Measurements from ENCODE around the gene GOLGA8K. TPM values are rescaled to one million over a fixed set of nuclear protein-coding genes. Genes with fewer than 3 reads are reported as not detected.
"Not testable (repeated sequence)": the region's sequence is repeated elsewhere in the genome, so short reads cannot be mapped to it uniquely, and the experiment has no call there.

The GOLGA8K gene, protein sequence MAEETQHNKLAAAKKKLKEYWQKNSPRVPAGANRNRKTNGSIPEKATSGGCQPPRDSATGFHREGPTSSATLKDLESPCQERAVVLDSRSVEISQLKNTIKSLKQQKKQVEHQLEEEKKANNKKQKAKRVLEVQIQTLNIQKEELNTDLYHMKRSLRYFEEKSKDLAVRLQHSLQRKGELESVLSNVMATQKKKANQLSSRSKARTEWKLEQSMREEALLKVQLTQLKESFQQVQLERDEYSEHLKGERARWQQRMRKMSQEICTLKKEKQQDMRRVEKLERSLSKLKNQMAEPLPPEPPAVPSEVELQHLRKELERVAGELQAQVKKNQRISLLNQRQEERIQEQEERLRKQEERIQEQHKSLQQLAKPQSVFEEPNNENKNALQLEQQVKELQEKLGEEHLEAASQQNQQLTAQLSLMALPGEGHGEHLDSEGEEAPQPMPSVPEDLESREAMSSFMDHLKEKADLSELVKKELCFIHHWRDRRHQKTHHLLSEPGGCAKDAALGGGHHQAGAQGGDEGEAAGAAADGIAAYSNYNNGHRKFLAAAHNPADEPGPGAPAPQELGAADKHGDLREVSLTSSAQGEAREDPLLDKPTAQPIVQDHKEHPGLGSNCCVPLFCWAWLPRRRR
- total RNA-seq: under 1 TPM in 1 of 2 experiments, not detected in 1; 0.13 TPM
- not detected for polyA plus RNA-seq

DNA sequence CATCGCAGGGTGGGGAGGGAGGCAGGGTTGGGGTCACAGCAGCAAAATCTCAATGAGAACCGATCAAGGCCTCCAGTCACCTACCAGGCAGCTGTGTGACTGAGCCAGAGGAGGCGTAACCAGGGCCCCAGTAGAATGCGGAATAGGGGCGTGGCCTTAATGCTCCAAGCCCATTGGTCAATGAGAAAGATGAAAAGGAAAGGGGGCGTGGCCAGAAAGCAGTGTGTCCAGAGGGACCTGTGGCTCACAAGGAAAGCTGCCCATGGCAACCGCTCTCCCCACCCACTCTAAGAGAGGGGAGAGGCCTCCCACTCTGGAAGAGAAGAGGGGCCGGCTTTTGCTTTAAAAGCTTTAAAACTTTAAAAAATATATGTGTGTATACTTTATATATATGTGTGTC, at the start of gene GOLGA8K:
TSS of gene GOLGA8K (minus strand) at position 101 of the 400 bp plus-strand sequence. CDS start at position 3, 98 bp downstream.
- H3K36me3 Mint-ChIP-seq, DNase-seq, CTCF ChIA-PET: not testable (repeated sequence)

GRCh38 chr15:32440445-32440977, 37.4 kb upstream of the GOLGA8K start:
- H3K4me3 Mint-ChIP-seq; H3K4me1 Mint-ChIP-seq; H3K36me3 ChIP-seq (ENCODE audit: insufficient read depth, low read length); H3K27me3 Mint-ChIP-seq; CTCF ChIA-PET; H3K4me3 ChIP-seq (ENCODE audit: low read length); H3K4me1 ChIP-seq (ENCODE audit: insufficient read depth, low read length); H3K27me3 ChIP-seq (ENCODE audit: insufficient read depth, low read length, poor library complexity, severe bottlenecking); H3K9me3 ChIP-seq (ENCODE audit: low read length); H3K9me3 Mint-ChIP-seq; POLR2A ChIA-PET; H3K27ac Mint-ChIP-seq; H3K36me3 Mint-ChIP-seq; H3K27ac ChIP-seq (ENCODE audit: low read depth, low read length): not testable (repeated sequence)
- DNase-seq: peak in 1 of 5 donors; percentile 18

More for the DNA sequence above, at the start of gene GOLGA8K:
- H3K36me3 ChIP-seq (ENCODE audit: insufficient read depth, low read length); H3K27ac ChIP-seq (ENCODE audit: low read depth, low read length); H3K9me3 Mint-ChIP-seq; H3K4me1 Mint-ChIP-seq; POLR2A ChIA-PET; H3K4me3 Mint-ChIP-seq; H3K4me3 ChIP-seq (ENCODE audit: low read length); H3K27me3 ChIP-seq (ENCODE audit: insufficient read depth, low read length, poor library complexity, severe bottlenecking); H3K4me1 ChIP-seq (ENCODE audit: insufficient read depth, low read length); H3K27me3 Mint-ChIP-seq; H3K27ac Mint-ChIP-seq; H3K9me3 ChIP-seq (ENCODE audit: low read length): not testable (repeated sequence)

DNA sequence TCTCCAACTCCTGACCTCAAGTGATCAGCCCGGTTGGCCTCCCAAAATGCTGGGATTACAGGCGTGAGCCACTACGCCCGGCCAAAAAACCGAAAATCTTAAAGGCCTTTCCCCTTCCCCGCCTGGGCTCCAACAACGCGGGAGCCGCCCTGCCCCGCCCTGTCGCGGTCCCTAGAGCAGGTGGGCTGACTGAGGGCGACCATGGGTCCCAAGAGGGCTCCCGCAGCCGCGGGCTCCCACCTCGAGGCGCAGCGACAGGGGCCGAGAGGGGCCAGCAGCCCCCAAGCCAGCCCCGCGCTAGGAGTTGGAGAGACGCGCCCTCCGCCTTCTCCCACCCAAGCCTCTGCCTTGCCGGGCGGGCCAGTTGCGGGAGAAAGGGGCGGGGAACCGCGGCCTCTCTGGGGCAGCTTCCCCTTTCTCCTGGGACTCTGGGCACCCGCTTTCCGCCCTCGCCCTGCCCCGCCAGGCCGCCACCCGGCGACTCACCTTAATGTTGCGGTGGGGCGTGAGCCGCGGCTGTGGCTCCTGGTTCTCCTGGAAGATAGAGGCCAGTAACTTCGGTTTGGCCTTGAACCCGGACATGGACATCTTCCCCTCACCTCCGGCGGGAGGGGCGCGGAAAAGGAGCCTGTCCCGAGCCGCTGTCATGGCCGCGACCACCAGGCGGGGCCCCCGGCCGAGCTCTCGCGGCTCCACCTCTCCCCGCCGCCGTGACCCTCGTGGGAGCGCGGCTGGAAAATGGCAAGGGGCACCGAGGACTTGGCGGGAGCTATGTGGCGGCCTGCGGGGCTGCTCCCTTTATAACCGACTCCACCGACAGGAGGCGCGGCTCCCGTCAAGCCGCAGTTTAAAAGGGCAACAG, 31.2 kb upstream of the GOLGA8K start:
- POLR2A ChIA-PET; H3K9me3 Mint-ChIP-seq; H3K27me3 Mint-ChIP-seq; H3K36me3 Mint-ChIP-seq; H3K27ac Mint-ChIP-seq; H3K9me3 ChIP-seq (ENCODE audit: low read length); H3K27ac ChIP-seq (ENCODE audit: low read depth, low read length); H3K36me3 ChIP-seq (ENCODE audit: insufficient read depth, low read length); H3K4me1 Mint-ChIP-seq; CTCF ChIA-PET; DNase-seq; H3K4me1 ChIP-seq (ENCODE audit: insufficient read depth, low read length); H3K27me3 ChIP-seq (ENCODE audit: insufficient read depth, low read length, poor library complexity, severe bottlenecking); H3K4me3 Mint-ChIP-seq; H3K4me3 ChIP-seq (ENCODE audit: low read length): not testable (repeated sequence)

DNA sequence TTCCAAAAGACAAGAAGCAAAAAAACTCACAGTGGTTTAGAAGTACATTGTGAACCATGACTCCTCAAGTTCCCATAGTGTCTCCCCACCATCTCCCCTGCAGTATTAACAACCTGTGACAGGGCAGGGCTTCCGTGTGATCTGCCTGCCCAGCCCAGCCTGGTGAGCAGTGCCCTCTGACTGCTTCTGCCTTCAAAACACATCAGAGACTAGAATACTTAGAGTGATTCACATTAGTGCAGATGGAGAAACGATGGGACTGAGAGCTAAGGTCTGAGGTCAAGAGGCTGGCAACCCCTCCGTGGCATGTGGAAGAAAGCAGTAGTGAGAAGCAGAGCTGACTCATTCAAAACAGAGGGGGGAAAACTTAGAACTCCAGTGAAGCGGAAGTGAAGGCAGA, 24.5 kb upstream of the GOLGA8K start:
- H3K27ac Mint-ChIP-seq; H3K27me3 Mint-ChIP-seq; H3K4me1 Mint-ChIP-seq; H3K27me3 ChIP-seq (ENCODE audit: insufficient read depth, low read length, poor library complexity, severe bottlenecking); H3K4me3 ChIP-seq (ENCODE audit: low read length); H3K4me1 ChIP-seq (ENCODE audit: insufficient read depth, low read length); CTCF ChIA-PET; DNase-seq; H3K9me3 Mint-ChIP-seq; H3K36me3 Mint-ChIP-seq; H3K36me3 ChIP-seq (ENCODE audit: insufficient read depth, low read length); H3K9me3 ChIP-seq (ENCODE audit: low read length); H3K27ac ChIP-seq (ENCODE audit: low read depth, low read length); POLR2A ChIA-PET; H3K4me3 Mint-ChIP-seq: not testable (repeated sequence)

- H3K4me1 Mint-ChIP-seq; CTCF ChIA-PET; H3K9me3 ChIP-seq (ENCODE audit: low read length); H3K4me3 Mint-ChIP-seq; H3K27ac ChIP-seq (ENCODE audit: low read depth, low read length); H3K27me3 ChIP-seq (ENCODE audit: insufficient read depth, low read length, poor library complexity, severe bottlenecking); H3K27ac Mint-ChIP-seq; H3K36me3 Mint-ChIP-seq; H3K36me3 ChIP-seq (ENCODE audit: insufficient read depth, low read length); H3K4me1 ChIP-seq (ENCODE audit: insufficient read depth, low read length); H3K9me3 Mint-ChIP-seq; H3K4me3 ChIP-seq (ENCODE audit: low read length); H3K27me3 Mint-ChIP-seq; POLR2A ChIA-PET; DNase-seq: not testable (repeated sequence)
Observed at GRCh38 chr15:32426511-32426910, 23.4 kb upstream of the GOLGA8K start.

- H3K4me3 Mint-ChIP-seq; H3K4me3 ChIP-seq (ENCODE audit: low read length); POLR2A ChIA-PET; H3K36me3 Mint-ChIP-seq; H3K27me3 Mint-ChIP-seq; H3K4me1 Mint-ChIP-seq; H3K9me3 Mint-ChIP-seq; H3K36me3 ChIP-seq (ENCODE audit: insufficient read depth, low read length); H3K4me1 ChIP-seq (ENCODE audit: insufficient read depth, low read length); H3K27me3 ChIP-seq (ENCODE audit: insufficient read depth, low read length, poor library complexity, severe bottlenecking); H3K9me3 ChIP-seq (ENCODE audit: low read length); H3K27ac Mint-ChIP-seq; CTCF ChIA-PET; H3K27ac ChIP-seq (ENCODE audit: low read depth, low read length): not testable (repeated sequence)
- peak in 2 of 5 donors; percentile 21 to 24 for DNase-seq
Observed at GRCh38 chr15:32407903-32408302, 4.8 kb upstream of the GOLGA8K start.

DNA sequence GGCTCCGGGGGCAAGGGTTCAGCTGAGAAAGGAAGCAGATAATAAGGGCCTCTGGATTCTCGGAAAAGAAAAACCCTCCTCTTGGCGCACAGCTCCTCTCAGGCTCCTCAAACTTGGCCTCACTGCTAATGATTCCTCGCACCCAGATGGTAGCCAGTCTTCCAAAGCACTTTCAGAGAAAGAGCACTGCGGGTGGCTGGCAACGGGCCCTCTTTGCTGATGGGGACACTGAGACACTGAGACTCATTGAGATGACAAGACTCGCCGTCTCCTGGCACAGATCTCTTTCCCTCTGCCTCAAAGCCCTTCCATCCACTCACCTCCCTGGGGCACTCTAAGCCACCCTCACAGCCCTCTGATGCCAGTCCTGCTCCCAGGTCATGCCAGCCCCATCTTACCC, 6.6 kb downstream of the GOLGA8K start:
- H3K9me3 Mint-ChIP-seq; H3K36me3 ChIP-seq (ENCODE audit: insufficient read depth, low read length); H3K4me3 Mint-ChIP-seq; CTCF ChIA-PET; DNase-seq; H3K27ac Mint-ChIP-seq; H3K36me3 Mint-ChIP-seq; H3K4me1 ChIP-seq (ENCODE audit: insufficient read depth, low read length); POLR2A ChIA-PET; H3K4me3 ChIP-seq (ENCODE audit: low read length); H3K9me3 ChIP-seq (ENCODE audit: low read length); H3K27me3 ChIP-seq (ENCODE audit: insufficient read depth, low read length, poor library complexity, severe bottlenecking); H3K27ac ChIP-seq (ENCODE audit: low read depth, low read length); H3K27me3 Mint-ChIP-seq; H3K4me1 Mint-ChIP-seq: not testable (repeated sequence)

GRCh38 chr15:32394745-32395144, 8.3 kb downstream of the GOLGA8K start:
- POLR2A ChIA-PET; H3K9me3 ChIP-seq (ENCODE audit: low read length); H3K4me3 Mint-ChIP-seq; H3K36me3 Mint-ChIP-seq; H3K27ac ChIP-seq (ENCODE audit: low read depth, low read length); H3K36me3 ChIP-seq (ENCODE audit: insufficient read depth, low read length); H3K27ac Mint-ChIP-seq; CTCF ChIA-PET; H3K4me1 Mint-ChIP-seq; H3K27me3 ChIP-seq (ENCODE audit: insufficient read depth, low read length, poor library complexity, severe bottlenecking); H3K27me3 Mint-ChIP-seq; H3K4me1 ChIP-seq (ENCODE audit: insufficient read depth, low read length); DNase-seq; H3K9me3 Mint-ChIP-seq; H3K4me3 ChIP-seq (ENCODE audit: low read length): not testable (repeated sequence)
